ENCODE data around the gene RNF149.

GRCh38 chr2:101351207-101351606 is 42.7 kb upstream of the RNF149 start:
- TF ChIP-seq CTCF (IDR thresholded peaks at IDR 0.05) (no peak), POLR2AphosphoS5 (IDR thresholded peaks at IDR 0.05; ENCODE audit: insufficient read depth in 1 of 2, low read depth in 1 of 2) (no peak)

Measured in vagina (tissue), 2 donors.